HUES48 (cell line): Measurements from ENCODE around the gene RNF39.

Source experiments
- H3K27ac ChIP-seq: one replicate; pipeline ENCODE4 v1.7.0; 2013; ENCODE audit warnings: low read depth, low read length, inconsistent platforms
- H3K27me3 ChIP-seq: 2 replicates; pipeline ENCODE4 v1.6.1; 2013; ENCODE audit warnings: mild to moderate bottlenecking, low read length; ENCODE audit not compliant: control insufficient read depth, insufficient read depth
- H3K36me3 ChIP-seq: 2 replicates; pipeline ENCODE4 v1.6.1; 2013; ENCODE audit warnings: low read length; ENCODE audit not compliant: control insufficient read depth, insufficient read depth
- H3K4me1 ChIP-seq: 2 replicates; pipeline ENCODE4 v1.6.1; 2013; ENCODE audit warnings: mild to moderate bottlenecking, low read length; ENCODE audit not compliant: control insufficient read depth, insufficient read depth
- H3K4me3 ChIP-seq: 2 replicates; pipeline ENCODE4 v1.5.1; 2013; ENCODE audit warnings: mild to moderate bottlenecking, low read depth, low read length
- H3K9ac ChIP-seq: 2 replicates; pipeline ENCODE4 v1.6.1; 2013; ENCODE audit warnings: mild to moderate bottlenecking, low read depth, low read length, moderate library complexity
- H3K9me3 ChIP-seq: 2 replicates; pipeline ENCODE4 v1.6.1; 2013; ENCODE audit warnings: low read length; ENCODE audit not compliant: control insufficient read depth, insufficient read depth

The RNF39 gene

DNA sequence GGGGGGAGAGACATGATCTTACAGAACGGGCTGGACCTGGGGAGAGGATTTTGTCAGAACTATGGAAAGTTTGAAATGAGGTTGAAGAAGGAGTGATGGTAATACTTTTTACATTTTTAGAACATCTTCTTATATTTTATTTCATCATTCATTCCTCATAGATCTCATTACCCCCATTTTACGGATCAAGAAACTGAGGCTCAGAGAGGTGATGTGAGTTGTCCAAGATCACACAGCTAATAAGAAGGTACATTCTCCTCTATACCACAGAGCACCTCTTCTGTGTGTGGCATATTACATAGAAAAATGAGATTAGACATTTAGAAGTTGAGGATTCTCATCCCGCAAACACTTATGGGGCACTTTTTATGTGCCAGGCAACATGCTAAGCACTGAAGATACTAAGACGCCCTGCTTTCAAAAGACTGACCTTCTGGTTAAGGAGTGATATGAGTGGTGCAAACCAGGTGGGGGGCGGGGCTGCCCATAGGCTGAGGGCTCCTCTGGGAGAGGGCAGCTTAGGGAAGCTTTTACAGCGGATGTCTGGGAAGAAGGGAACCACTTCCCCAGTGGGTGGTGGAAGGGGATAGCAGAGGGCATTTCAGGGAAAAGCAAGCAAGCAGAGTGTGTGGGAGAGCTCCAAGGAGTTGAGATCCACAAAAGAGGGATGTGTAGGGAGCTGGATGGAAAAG, 17.4 kb upstream of the RNF39 start:
- Histone ChIP-seq H3K36me3 (no peaks in the 10 kb centered on the region), H3K9ac (no peak overlapping the region), H3K27me3 (peaks cover 56% of the 10 kb centered on the region), H3K4me1 (0 out of 2 replicates have a peak, but pooled peaks cover 3% of the 10 kb centered on the region), H3K4me3 (no peak overlapping the region), H3K9me3 (no peaks in the 10 kb centered on the region), H3K27ac (no peak overlapping the region)

DNA sequence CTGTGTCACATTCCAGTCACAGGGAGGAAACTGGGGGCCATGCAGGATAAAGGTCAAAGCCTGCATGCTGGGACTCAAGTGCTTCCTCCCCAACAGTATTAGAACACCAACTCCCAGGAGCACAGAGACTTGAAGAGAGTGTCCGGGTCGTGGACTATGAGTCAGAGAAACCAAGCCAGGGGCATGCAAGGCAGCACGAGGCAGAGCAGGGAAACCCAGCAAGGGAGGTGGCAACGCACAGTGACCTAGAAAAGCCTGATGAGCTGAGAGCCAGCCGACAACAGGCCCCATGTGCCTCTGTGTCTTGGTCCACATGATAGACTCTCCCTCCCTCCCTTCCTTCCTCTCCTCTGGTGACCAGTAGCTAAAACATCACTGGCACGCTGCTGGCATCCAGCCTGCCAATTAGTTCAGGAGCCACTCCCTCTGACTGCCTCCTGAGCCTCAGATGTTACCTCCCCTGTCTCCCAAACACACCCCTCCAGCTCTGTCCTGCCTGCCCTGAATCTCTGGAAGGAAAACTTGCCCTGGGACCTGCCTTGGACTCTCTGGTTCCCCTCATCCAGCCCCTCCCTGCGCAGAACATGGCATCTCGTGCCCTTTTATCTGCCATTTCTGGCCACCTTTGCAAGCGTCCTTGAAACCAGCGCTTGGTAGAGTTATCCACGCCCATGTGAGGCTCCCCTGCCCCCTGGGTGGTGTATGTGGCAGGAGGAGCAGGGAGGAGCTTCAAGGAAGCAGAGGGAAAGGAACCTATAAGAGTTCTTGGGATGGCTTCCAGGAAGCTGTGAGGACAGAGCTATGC, 16.2 kb upstream of the RNF39 start:
- no peaks in the 10 kb centered on the region for H3K36me3 ChIP-seq
- H3K9me3 ChIP-seq: no peaks in the 10 kb centered on the region
- no peak overlapping the region for H3K4me3 ChIP-seq
- H3K27me3 ChIP-seq: peaks cover 43% of the 10 kb centered on the region
- H3K4me1 ChIP-seq: 0 out of 2 replicates have a peak, but pooled peaks cover 3% of the 10 kb centered on the region
- H3K27ac ChIP-seq: no peak overlapping the region
- H3K9ac ChIP-seq: no peak overlapping the region

DNA sequence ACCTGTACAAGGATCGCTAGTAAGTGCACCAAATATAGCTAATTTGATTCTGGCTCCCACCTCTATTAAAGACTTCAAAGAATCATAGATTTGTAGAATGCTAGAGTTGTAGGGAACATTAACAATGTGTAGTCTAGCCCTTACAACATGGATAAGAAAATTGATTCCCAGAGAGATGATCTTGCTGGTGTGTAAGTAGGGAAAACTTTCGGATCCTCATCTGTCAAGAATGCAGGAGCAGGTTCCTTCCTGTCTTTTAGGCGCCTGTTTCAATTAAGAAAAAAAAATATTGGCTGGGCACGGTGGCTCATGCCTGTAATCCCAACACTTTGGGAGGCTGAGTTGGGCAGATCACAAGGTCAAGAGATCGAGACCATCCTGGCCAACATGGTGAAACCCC, 12.3 kb upstream of the RNF39 start:
- Histone ChIP-seq H3K36me3 (no peaks in the 10 kb centered on the region), H3K4me3 (no peak overlapping the region), H3K9ac (no peak overlapping the region), H3K9me3 (no peaks in the 10 kb centered on the region), H3K4me1 (no peaks in the 10 kb centered on the region), H3K27me3 (peaks cover 14% of the 10 kb centered on the region; the same call in 1 of the 2 replicates), H3K27ac (no peak overlapping the region)

DNA sequence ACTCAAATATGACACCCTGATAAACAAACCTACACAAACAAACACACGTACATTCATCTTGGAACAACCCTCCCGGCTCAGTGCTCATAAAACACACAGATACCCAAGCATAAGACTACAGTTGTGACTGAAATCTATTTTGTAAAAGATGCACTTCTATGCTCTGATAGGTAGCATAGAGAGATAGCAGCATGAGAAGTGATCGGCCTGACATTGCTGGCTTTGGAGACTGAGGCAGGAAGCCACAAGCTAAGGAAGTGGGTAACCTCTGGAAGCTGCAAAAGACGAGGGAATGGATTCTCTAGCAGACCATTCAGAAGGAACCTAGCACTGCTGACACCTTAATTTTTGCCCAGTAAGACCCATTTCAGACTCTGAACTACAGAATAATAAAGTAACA, 1.6 kb upstream of the RNF39 start:
- Histone ChIP-seq H3K9me3 (no peaks in the 10 kb centered on the region), H3K4me1 (peaks cover 12% of the 10 kb centered on the region; the same call in 1 of the 2 replicates), H3K27me3 (peaks cover 76% of the 10 kb centered on the region), H3K36me3 (no peaks in the 10 kb centered on the region), H3K9ac (no peak overlapping the region), H3K4me3 (no peak overlapping the region), H3K27ac (no peak overlapping the region)

DNA sequence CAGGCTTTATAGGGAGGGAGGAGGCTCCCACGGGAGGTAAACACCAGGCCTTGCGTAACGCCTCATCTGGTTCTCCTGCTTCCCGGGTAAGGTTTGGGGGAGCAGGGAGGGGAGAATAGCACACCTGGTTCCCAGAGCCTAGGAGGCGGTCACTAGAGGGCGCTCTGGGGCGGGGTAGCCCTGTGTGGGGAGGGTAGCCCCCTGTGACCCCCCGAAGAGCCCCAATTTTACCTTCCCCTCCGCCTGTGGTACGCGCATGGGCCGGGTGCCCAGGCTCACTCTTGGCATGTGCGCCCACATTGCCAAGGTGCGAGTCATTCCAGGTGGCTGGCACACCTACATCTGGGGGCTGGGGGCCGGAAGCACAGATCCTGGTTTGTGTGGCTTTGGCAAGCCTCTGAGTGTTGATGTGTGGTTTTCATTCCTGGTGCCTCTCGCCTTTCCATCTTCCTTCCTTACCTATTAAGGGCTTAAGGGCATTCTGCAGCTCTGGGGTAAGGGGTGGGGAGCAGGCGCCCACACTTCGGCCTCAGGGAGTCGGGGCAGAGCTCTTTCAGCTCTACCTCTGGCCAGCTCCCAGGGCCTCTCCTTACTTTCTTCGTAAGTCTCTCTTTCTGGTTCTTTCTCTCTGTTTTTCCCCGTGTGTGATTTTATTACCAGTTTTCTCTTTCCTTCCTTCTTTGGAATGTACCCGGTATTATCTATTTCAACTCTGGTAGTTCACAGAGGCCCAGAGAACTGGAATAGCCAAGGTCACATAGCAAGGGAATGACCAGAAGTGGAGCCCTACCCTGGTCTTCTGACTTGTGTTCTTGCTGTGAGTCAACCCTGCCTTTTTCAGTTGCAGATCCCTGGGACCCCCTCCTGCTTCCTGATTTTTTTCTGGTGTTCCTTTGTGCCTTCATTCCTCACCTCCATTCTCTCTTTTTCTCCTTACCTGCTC, 492 bp upstream of the RNF39 start:
- peak overlapping the region; percentile 68 for H3K4me3 ChIP-seq
- no peaks in the 10 kb centered on the region for H3K36me3 ChIP-seq
- H3K27me3 ChIP-seq: peaks cover 88% of the 10 kb centered on the region
- H3K9ac ChIP-seq: no peak overlapping the region
- H3K27ac ChIP-seq: no peak overlapping the region
- peaks cover 16% of the 10 kb centered on the region; the same call in 1 of the 2 replicates for H3K4me1 ChIP-seq
- H3K9me3 ChIP-seq: no peaks in the 10 kb centered on the region

DNA sequence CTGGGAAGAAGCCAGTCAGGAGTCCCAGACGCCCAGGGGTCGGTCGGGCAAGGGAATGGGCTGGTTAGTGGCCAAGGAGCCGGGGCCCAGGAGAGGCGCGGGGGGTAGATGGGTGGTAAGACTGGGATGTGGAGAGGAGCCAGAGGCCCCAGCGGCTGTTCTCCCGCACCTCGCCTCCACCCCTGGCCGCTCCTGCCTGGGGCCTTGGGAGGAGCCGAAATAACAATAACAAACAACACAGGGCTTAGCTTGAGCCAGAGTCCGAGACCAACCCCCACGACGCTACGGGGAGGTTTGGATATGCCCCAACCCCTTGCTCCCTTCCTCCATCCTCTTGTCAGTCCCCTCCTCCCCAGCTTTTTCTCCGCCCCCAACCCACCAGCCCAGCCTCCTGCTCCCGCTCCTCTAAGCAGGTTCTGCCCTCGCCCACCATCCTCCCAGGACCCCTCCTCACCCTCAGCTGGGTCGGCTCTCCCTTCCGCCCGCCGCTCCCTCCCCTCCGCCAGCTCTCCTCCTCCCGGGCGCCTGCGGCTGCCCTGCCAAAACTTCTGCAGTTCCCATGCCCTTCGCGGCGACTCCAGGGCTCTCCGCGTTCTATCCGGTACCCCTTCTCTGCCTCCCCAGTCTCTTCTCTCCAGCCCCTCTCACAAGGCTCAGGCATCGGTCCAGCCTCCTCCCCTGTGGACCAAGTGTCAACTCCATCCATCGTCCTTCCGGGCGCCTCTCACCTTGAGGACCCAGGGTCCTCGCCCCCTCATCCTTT, 1.1 kb downstream of the RNF39 start:
- no peaks in the 10 kb centered on the region for H3K36me3 ChIP-seq
- H3K27me3 ChIP-seq: peaks cover 99% of the 10 kb centered on the region
- H3K4me1 ChIP-seq: peaks cover 21% of the 10 kb centered on the region; the same call in 1 of the 2 replicates
- H3K4me3 ChIP-seq: peak overlapping the region; percentile 68
- H3K9ac ChIP-seq: no peak overlapping the region
- H3K27ac ChIP-seq: no peak overlapping the region
- H3K9me3 ChIP-seq: no peaks in the 10 kb centered on the region

DNA sequence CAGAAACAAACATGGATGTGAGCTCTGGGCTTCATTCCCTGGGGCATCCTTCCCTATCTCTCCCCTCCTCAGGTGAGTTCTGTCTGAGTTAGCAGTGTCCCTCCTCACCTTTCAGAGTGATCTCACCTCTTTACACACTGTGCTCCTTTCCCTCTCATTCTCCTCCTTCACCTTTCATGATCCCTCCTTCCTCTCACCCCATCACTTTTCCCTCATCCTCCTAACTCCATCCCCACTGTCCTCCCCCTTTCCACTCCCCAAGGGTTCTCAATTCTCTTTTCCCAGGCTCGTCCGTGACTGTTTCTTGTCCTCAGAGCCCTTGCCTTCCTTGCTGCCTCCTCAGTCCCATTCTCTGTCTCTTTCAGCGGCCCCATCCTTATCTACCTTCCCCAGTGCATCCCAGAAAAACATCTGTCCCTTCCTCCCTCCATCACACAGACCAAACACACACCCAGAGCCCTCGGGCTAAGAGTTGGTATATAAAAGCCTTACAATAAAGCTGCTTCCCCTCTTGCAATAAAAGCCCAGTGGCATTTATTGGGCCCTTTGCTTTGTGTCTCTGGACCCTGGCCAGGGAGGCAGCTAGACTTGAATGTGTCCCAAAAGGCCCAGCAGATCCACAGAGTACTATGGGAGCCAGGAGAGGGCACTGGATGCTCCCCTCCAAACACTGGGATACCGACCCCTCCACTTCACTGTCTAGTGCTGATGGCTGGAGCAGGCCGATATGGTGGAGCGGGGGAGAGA, 1.9 kb downstream of the RNF39 start:
- Histone ChIP-seq H3K4me3 (peak overlapping the region; percentile 68), H3K27ac (no peak overlapping the region), H3K36me3 (no peaks in the 10 kb centered on the region), H3K4me1 (peaks cover 21% of the 10 kb centered on the region; the same call in 1 of the 2 replicates), H3K9me3 (no peaks in the 10 kb centered on the region), H3K9ac (no peak overlapping the region), H3K27me3 (peaks cover 90% of the 10 kb centered on the region)

DNA sequence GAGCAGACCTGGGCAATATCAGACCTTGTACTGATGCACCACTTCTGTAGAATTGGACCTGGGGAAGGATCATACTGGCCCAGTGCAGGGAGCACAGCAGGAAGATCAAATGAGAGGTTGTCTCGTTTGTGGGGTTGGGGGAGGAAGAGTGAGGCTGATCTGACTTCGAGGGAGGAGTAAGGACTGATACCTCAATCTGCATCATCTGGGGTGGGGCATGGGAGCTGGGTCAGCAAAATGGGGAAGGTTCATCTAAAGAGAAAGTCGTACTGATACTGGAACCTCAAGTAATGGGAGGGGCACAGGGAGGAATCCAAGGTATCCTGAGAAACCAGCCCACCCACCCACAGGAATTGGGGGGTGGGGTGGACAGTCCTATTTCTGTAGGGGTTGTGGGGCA, 3.7 kb downstream of the RNF39 start:
- Histone ChIP-seq H3K9ac (no peak overlapping the region), H3K4me1 (peaks cover 27% of the 10 kb centered on the region), H3K27ac (no peak overlapping the region), H3K27me3 (peaks cover 72% of the 10 kb centered on the region), H3K9me3 (no peaks in the 10 kb centered on the region), H3K36me3 (no peaks in the 10 kb centered on the region), H3K4me3 (peak overlapping the region; percentile 51)

DNA sequence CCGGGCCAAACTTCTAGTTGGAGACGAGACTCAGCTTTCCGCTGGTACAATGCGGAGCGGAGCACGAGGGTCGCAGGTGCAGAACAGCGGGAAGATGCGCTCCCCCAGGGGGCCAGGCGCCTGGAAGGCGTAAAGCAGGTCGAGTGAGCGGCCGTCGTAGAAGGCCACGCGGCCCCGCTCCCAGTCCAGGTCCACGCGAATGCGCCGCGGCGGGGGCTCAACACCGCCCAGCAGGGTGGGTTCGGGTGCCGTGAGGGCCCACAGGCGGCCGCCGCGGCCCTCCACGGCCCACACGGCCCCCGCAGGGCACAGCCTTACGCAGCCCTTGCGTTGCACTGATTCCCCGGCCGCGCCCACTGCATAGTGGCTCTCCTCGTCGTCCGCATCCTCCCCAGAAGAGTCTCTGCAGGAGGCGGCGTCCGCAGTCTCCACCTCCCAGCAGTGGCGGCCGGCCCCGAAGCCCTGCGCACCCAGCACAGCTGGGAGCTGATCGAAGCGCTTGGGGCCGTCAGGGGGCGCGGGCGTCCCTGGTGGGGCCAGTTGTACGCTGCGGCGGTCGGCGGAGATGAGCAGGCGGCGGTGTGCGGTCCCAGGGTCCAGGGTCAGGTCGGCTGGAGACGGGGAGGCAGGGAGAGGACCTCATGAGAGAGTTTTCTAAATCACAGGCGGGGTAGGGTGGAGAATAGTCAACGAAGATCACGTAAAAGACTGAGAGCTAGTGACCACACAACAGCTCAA, 4.3 kb downstream of the RNF39 start:
- Histone ChIP-seq H3K9me3 (no peaks in the 10 kb centered on the region), H3K4me1 (peaks cover 25% of the 10 kb centered on the region), H3K36me3 (no peaks in the 10 kb centered on the region), H3K4me3 (peak overlapping the region; percentile 51), H3K27me3 (peaks cover 67% of the 10 kb centered on the region), H3K9ac (no peak overlapping the region), H3K27ac (no peak overlapping the region)
